ENCODE data around the gene IQGAP1. TPM values are rescaled to one million over a fixed set of nuclear protein-coding genes. Genes with fewer than 3 reads are reported as not detected.

The IQGAP1 gene
- total RNA-seq, 6 experiments from 2014 or later = 12.2 to 43.7 (median 26.3) TPM

DNA sequence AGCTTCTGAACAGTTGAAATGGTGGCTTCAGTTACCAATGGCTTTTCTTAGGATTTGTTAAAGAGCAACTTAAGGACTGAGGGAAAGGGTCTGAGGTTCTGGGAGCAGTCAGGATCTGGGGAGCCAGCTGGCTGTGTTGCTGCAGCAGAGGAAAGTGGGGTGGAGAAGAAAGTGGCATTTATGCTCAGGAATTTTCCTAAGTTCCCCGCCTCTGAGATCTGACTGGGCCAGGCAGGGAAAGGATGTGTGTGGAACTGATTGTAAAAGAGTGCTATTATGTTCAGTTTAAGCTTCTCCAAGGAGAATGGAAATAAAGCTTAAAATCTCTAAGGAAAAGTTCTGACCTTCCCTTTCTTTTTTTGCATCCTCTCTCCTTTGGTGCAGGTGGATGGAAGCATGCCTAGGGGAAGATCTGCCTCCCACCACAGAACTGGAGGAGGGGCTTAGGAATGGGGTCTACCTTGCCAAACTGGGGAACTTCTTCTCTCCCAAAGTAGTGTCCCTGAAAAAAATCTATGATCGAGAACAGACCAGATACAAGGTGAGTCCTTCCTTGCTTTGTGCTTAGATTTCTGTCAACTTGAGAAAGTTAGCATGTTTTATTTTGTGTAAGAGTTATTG is 37.8 kb downstream of the IQGAP1 start:
- no peak for ATAC-seq
- no peak for DNase-seq
- Histone ChIP-seq H3K27me3 (no peaks in the 10 kb centered on the region), H3K27ac (no peak overlapping the region), H3K4me3 (no peak overlapping the region), H3K9me3 (no peaks in the 10 kb centered on the region), H3K36me3 (peaks cover 0 to 7% (median 0%) of the 10 kb centered on the region in 4 donors), H3K4me1 (peaks cover 0 to 14% (median 0%) of the 10 kb centered on the region in 4 donors)
- TF ChIP-seq, protein P1, sequence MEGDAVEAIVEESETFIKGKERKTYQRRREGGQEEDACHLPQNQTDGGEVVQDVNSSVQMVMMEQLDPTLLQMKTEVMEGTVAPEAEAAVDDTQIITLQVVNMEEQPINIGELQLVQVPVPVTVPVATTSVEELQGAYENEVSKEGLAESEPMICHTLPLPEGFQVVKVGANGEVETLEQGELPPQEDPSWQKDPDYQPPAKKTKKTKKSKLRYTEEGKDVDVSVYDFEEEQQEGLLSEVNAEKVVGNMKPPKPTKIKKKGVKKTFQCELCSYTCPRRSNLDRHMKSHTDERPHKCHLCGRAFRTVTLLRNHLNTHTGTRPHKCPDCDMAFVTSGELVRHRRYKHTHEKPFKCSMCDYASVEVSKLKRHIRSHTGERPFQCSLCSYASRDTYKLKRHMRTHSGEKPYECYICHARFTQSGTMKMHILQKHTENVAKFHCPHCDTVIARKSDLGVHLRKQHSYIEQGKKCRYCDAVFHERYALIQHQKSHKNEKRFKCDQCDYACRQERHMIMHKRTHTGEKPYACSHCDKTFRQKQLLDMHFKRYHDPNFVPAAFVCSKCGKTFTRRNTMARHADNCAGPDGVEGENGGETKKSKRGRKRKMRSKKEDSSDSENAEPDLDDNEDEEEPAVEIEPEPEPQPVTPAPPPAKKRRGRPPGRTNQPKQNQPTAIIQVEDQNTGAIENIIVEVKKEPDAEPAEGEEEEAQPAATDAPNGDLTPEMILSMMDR (IDR thresholded peaks at IDR 0.05) = no peak
- TF ChIP-seq POLR2A (IDR thresholded peaks at IDR 0.05) = no peak
- 95% methylated on average over 2 of the region's 2 CpGs for WGBS (ENCODE audit: insufficient coverage, low coverage, low lambda C conversion rate, missing lambda C conversion rate)
- intact Hi-C loops (cut with DNase I) = no loop called here

DNA sequence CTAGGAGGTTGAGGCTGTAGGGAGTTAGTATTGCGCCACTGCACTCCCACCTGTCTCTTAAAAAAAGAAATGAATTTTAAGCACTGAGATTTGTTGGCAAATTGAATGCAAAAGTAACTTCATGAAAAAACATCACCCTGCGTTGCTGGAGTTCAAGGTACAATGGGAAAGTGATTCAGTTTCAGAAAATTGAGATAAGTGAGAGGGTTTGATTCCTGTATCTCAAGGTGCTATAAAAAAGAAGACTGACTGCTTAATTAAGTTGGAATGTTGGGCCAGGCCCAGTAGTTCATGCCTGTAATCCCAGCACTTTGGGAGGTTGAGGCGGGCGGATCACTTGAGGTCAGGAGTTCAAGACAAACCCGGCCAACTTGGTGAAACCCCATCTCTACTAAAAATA is 39.1 kb downstream of the IQGAP1 start:
- ATAC-seq = no peak

DNA sequence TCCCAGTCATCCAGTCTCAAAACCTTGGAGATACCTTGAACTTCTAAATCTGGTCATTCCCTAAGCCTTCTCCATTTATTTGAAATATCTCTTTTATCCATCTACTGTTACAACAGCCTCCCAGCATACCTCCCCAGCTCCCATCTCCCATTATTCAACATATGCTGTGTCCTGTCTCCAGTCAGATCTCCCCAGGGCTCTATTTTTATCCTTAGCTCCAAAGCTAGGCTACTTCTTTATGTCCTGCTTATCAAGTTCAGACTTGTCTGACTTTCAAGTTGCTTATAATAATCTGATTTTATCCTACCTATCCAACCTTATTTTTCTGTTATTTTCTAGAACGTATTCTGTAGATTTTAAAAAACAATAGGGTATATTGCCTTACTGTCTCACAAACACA is 44.2 kb downstream of the IQGAP1 start:
- ATAC-seq = no peak
- no peaks in the 10 kb centered on the region for H3K9me3 ChIP-seq
- peaks cover 0 to 6% (median 0%) of the 10 kb centered on the region in 4 donors for H3K4me1 ChIP-seq
- no peak overlapping the region for H3K4me3 ChIP-seq
- no peaks in the 10 kb centered on the region for H3K27me3 ChIP-seq
- 89% methylated on average over 1 of the region's 1 CpG for WGBS (ENCODE audit: insufficient coverage, low coverage, low lambda C conversion rate, missing lambda C conversion rate)
- no peak for DNase-seq
- intact Hi-C loops (cut with DNase I) = no loop called here
- H3K36me3 ChIP-seq = peaks cover 0 to 10% (median 1%) of the 10 kb centered on the region in 4 donors
- no peak overlapping the region for H3K27ac ChIP-seq
- TF ChIP-seq POLR2A (IDR thresholded peaks at IDR 0.05) = no peak
- TF ChIP-seq, protein P1 (IDR thresholded peaks at IDR 0.05) = no peak

More for the DNA sequence above, 39.1 kb downstream of the IQGAP1 start:
- Histone ChIP-seq H3K4me1 (peaks cover 0 to 1% (median 0%) of the 10 kb centered on the region in 4 donors), H3K4me3 (no peak overlapping the region), H3K27me3 (no peaks in the 10 kb centered on the region), H3K9me3 (no peaks in the 10 kb centered on the region), H3K27ac (no peak overlapping the region), H3K36me3 (peaks cover 0 to 7% (median 0%) of the 10 kb centered on the region in 4 donors)
- no peak for DNase-seq
- WGBS (ENCODE audit: insufficient coverage, low coverage, low lambda C conversion rate, missing lambda C conversion rate) = 100% methylated on average over 4 of the region's 5 CpGs
- intact Hi-C loops (cut with DNase I) = no loop called here
- TF ChIP-seq, protein P1 (IDR thresholded peaks at IDR 0.05) = no peak
- no peak for TF ChIP-seq POLR2A (IDR thresholded peaks at IDR 0.05)

DNA sequence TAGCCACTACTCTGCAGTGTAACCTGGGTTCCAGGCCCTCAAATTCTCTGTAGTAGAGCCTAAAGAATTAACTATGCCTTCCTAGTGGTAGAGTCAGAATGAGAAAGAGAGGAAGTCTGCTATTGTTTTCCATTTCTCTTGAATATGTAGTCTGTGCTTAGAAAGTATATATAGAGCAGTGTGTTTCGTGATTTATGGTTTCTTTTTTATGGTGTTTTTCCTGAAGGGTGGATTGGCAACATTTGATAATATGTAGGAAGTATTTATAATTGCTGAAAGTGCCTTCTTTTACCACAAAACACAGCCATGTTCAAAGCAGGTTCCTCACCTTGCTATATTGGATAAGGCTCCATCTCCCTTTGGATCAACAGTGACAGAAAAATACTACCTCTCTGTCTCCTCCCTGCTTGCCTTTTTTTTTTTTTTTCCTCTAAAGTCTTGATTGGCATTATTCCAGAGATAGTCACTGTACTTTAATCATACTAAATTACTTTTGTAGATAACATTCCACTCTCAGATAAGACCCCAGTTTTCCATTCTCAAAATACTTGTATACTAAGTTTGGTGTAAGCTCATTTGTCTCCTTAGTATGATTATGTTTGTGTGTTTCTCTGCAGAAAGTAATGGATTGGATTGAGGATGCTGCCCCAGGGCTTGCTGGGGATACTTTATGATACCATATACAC is 47.8 kb downstream of the IQGAP1 start:
- H3K36me3 ChIP-seq = peaks cover 0 to 3% (median 1%) of the 10 kb centered on the region in 4 donors
- DNase-seq (no peak), ATAC-seq (no peak)
- intact Hi-C loops (cut with DNase I) = no loop called here
- no peaks in the 10 kb centered on the region for H3K27me3 ChIP-seq
- WGBS (ENCODE audit: insufficient coverage, low coverage, low lambda C conversion rate, missing lambda C conversion rate) = 80% methylated on average over 1 of the region's 1 CpG
- no peaks in the 10 kb centered on the region for H3K9me3 ChIP-seq
- H3K27ac ChIP-seq = no peak overlapping the region
- H3K4me3 ChIP-seq = no peak overlapping the region
- peaks cover 0 to 6% (median 0%) of the 10 kb centered on the region in 4 donors for H3K4me1 ChIP-seq
- TF ChIP-seq POLR2A (IDR thresholded peaks at IDR 0.05) = no peak
- TF ChIP-seq, protein P1 (IDR thresholded peaks at IDR 0.05) = no peak
